Vagina (tissue), 2 donors: ENCODE measurements around the gene CPZ.

ENCODE experiments used
- CTCF ChIP-seq, 3 experiments: fragments of 450-650 bp in 2 of 3; fragments of 200-600 bp in 1 of 3; sonication (generic) in 1 of 3; IDR thresholded peaks; one replicate each; pipeline ENCODE4 v1.5.1; 2017 to 2019; ENCODE audit warnings: antibody characterized with exemption in 3 of 3, mild to moderate bottlenecking in 2 of 3, moderate library complexity in 2 of 3
- POLR2AphosphoS5 ChIP-seq, 2 donors: sonication (generic); formaldehyde crosslinking; IDR thresholded peaks; one replicate each; pipeline ENCODE4 v1.9.0; 2017; ENCODE audit warnings: antibody characterized with exemption in 2 of 2, mild to moderate bottlenecking in 2 of 2, low read depth in 1 of 2; ENCODE audit not compliant: insufficient read depth in 1 of 2

GRCh38 chr4:8613421-8614364, 21.1 kb downstream of the CPZ start:
- TF ChIP-seq CTCF (IDR thresholded peaks at IDR 0.05) = no peak
- TF ChIP-seq POLR2AphosphoS5 (IDR thresholded peaks at IDR 0.05; ENCODE audit: insufficient read depth in 1 of 2, low read depth in 1 of 2) = no peak
